K562 (cell line): ENCODE results near the gene TRMT112. TPM values are rescaled to one million over a fixed set of nuclear protein-coding genes. Genes with fewer than 3 reads are reported as not detected.

Experiments used
- BRCA1 ChIP-seq, 2 experiments: fragments of 450-650 bp in 1 of 2; sonication (generic) in 1 of 2; formaldehyde crosslinking in 1 of 2; IDR thresholded peaks; 2 replicates each; pipeline versions ENCODE4 v1.5.0 to v1.6.1; 2017 to 2020; ENCODE audit warnings: mild to moderate bottlenecking in 1 of 2, missing genetic modification reagents in 1 of 2
- CHCHD3 ChIP-seq: fragments of 250-450 bp; sonication (Bioruptor Pico); IDR thresholded peaks from 2 replicates; pipeline ENCODE4 v2.1.2; 2022; ENCODE audit warnings: mild to moderate bottlenecking
- CREB3 ChIP-seq: fragments of 450-650 bp; conservative IDR thresholded peaks from 2 replicates; pipeline ENCODE4 v1.6.1; 2016; ENCODE audit warnings: missing genetic modification characterization, low read depth, mild to moderate bottlenecking, missing compliant biosample characterization, moderate library complexity
- CTCFL ChIP-seq: IDR thresholded peaks from 2 replicates; pipeline ENCODE4 v1.6.1; 2011; ENCODE audit warnings: borderline replicate concordance, low read depth, mild to moderate bottlenecking, moderate library complexity, low read length; ENCODE audit not compliant: insufficient read depth, poor library complexity, severe bottlenecking
- E2F5 ChIP-seq: sonication (generic); formaldehyde crosslinking; IDR thresholded peaks from 2 replicates; pipeline ENCODE4 v1.8.0; 2022; ENCODE audit warnings: mild to moderate bottlenecking, missing genetic modification reagents
- E2F6 ChIP-seq, 2 experiments: IDR thresholded peaks; 2 replicates each; pipeline ENCODE4 v1.6.1; 2011; ENCODE audit warnings: borderline replicate concordance in 1 of 2, control low read depth in 1 of 2, low read depth in 1 of 2, low read length in 1 of 2, mild to moderate bottlenecking in 1 of 2, mixed read lengths in 1 of 2, moderate library complexity in 1 of 2; ENCODE audit not compliant: insufficient read depth in 1 of 2, insufficient read length in 1 of 2, poor library complexity in 1 of 2, severe bottlenecking in 1 of 2; ENCODE audit errors: extremely low read depth in 1 of 2
- EGR1 ChIP-seq: fragments of 450-650 bp; conservative IDR thresholded peaks from 2 replicates; pipeline ENCODE4 v1.6.1; 2017; ENCODE audit warnings: mild to moderate bottlenecking
- ELK3 ChIP-seq: fragments of 450-650 bp; formaldehyde crosslinking; IDR thresholded peaks from 2 replicates; pipeline ENCODE4 v1.4.0; 2020; ENCODE audit warnings: mild to moderate bottlenecking
- EP400 ChIP-seq: fragments of 450-650 bp; IDR thresholded peaks from 2 replicates; pipeline ENCODE4 v1.6.1; 2017; ENCODE audit warnings: antibody characterized with exemption, mild to moderate bottlenecking, moderate library complexity
- LEF1 ChIP-seq: fragments of 450-650 bp; IDR thresholded peaks from 2 replicates; pipeline ENCODE4 v1.6.1; 2016; ENCODE audit warnings: mild to moderate bottlenecking
- PML ChIP-seq: IDR thresholded peaks from 2 replicates; pipeline ENCODE4 v1.6.1; 2012; ENCODE audit warnings: low read length, inconsistent platforms
- RBBP5 ChIP-seq: fragments of 200-600 bp; sonication (generic); IDR thresholded peaks from 2 replicates; pipeline ENCODE4 v1.6.1; 2012; ENCODE audit warnings: borderline replicate concordance, mild to moderate bottlenecking, low read length, control low read depth, inconsistent platforms; ENCODE audit not compliant: insufficient read depth, poor library complexity, severe bottlenecking
- SNIP1 ChIP-seq: fragments of 450-650 bp; IDR thresholded peaks from 2 replicates; pipeline ENCODE4 v1.7.1; 2017; ENCODE audit warnings: low read depth, mild to moderate bottlenecking
- ZFPM2 ChIP-seq: fragments of 250-450 bp; sonication (Bioruptor Pico); IDR thresholded peaks from 2 replicates; pipeline ENCODE4 v1.5.1; 2022; ENCODE audit warnings: mild to moderate bottlenecking
- ZNF347 ChIP-seq: fragments of 450-650 bp; formaldehyde crosslinking; IDR thresholded peaks from 2 replicates; pipeline ENCODE4 v1.4.0; 2020; ENCODE audit warnings: low read depth, mild to moderate bottlenecking, moderate library complexity
- ZNF740 ChIP-seq, 3 experiments: fragments of 200-800 bp in 1 of 3; sonication (Bioruptor generic) in 1 of 3; sonication (generic) in 1 of 3; formaldehyde crosslinking in 1 of 3; IDR thresholded peaks; 2 replicates each; pipeline versions ENCODE4 v1.6.1 to v1.8.0; 2016 to 2022; ENCODE audit warnings: mild to moderate bottlenecking in 2 of 3, missing compliant biosample characterization in 2 of 3, missing genetic modification characterization in 2 of 3, missing genetic modification reagents in 1 of 3
- ZNF75A ChIP-seq: fragments of 450-650 bp; formaldehyde crosslinking; IDR thresholded peaks from 2 replicates; pipeline ENCODE4 v1.4.0; 2020; ENCODE audit warnings: mild to moderate bottlenecking
- ZSCAN29 ChIP-seq: fragments of 450-650 bp; IDR thresholded peaks from 2 replicates; pipeline ENCODE4 v1.6.1; 2017
- polyA plus RNA-seq, 8 experiments: library from polyadenylated mRNA; depleted of rRNA in 4 of 8; stranded (reverse) in 5 of 8; unstranded in 3 of 8; fragments of >200 nt; fragmentation: Nextera tagmentation in 2 of 8; fragmentation: Illumina TruSeq in 1 of 8; extraction: Ambion mirVana in 2 of 8; extraction: Trizol in 1 of 8; gene quantifications; 2 replicates each; pipeline versions ENCODE4 v1.2.1 to v1.2.3, GENCODE V29; 2011 to 2014; ENCODE audit warnings: inconsistent platforms in 1 of 8, missing spikeins in 1 of 8
- total RNA-seq, 7 experiments: library from RNA; depleted of rRNA in 6 of 7; stranded (reverse); fragments of >200 nt in 6 of 7; fragmentation: Illumina TruSeq in 2 of 7; extraction: Trizol in 2 of 7; gene quantifications; 2 replicates each; pipeline versions ENCODE4 v1.2.1 to v1.2.3, GENCODE V29; 2011 to 2021; ENCODE audit warnings: low replicate concordance in 1 of 7

The TRMT112 gene
- total and polyA plus RNA-seq, 9 of the 15 experiments (the other 6 are each of a cell fraction or from before 2014, with no cell fraction given) = 162 to 444 (median 300) TPM

GRCh38 chr11:64334764-64335735, 17.7 kb upstream of the TRMT112 start (continued):
- TF ChIP-seq E2F6 (IDR thresholded peaks at IDR 0.05; ENCODE audit: borderline replicate concordance in 1 of 2, extremely low read depth in 1 of 2, insufficient read depth in 1 of 2, insufficient read length in 1 of 2, low read depth in 1 of 2, low read length in 1 of 2, poor library complexity in 1 of 2, severe bottlenecking in 1 of 2) (peak; percentile 45 to 62), ZNF347 (CRISPR knock-in tag) (no peak), EP400 (peak; percentile 78), ZSCAN29 (0 out of 2 replicates have a peak, but pooled peaks have one; percentile 10), CHCHD3 (no peak), BRCA1 (IDR thresholded peaks at IDR 0.05) (no peak), BRCA1 (CRISPR knock-in tag; IDR thresholded peaks at IDR 0.05) (no peak), PML (peak; percentile 97), SNIP1 (no peak), E2F5 (CRISPR knock-in tag) (0 out of 2 replicates have a peak, but pooled peaks have one; percentile 23), LEF1 (peak; percentile 96), CREB3 (tag) (0 out of 2 replicates have a peak, but pooled peaks have one; percentile 57), ZNF75A (CRISPR knock-in tag) (no peak), ZFPM2 (CRISPR knock-in tag) (no peak), ELK3 (CRISPR knock-in tag) (no peak), CTCFL (no peak), EGR1 (peak; percentile 88), RBBP5 (peak; percentile 50), ZNF740 (CRISPR knock-in tag; IDR thresholded peaks at IDR 0.05) (0 out of 2 replicates have a peak, but pooled peaks have one; percentile 10), ZNF740 (tag; IDR thresholded peaks at IDR 0.05) (no peak)
